ENCODE measurements around the gene USP47. TPM values are rescaled to one million over a fixed set of nuclear protein-coding genes. Genes with fewer than 3 reads are reported as not detected.

USP47 gene
- polyA plus RNA-seq, 1 donor from 2014 or later: 92.6 TPM

DNA sequence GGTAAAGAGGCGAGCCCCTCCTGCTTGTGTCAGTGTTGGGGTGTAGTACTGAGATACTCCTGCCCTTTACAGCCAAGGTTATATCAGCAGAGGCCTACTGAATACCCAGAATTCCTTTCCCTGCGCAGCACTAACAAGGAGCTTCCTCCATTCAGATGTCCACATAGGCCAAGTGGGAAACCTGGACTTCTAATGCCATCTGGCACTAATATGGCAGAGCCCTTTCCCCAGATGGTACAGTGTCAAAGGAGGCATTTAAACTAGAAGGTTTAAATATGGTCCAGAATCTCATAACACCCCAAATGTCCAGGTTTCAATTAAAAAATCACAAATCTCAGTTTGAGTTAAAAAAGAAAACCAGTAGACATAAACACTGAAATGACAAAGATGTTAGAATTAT is 68.8 kb downstream of the USP47 start:
- TF ChIP-seq EP300 (conservative IDR thresholded peaks at IDR 0.05; ENCODE audit: poor library complexity, severe bottlenecking) (no peak), EZH2 (IDR thresholded peaks at IDR 0.05; ENCODE audit: borderline replicate concordance, insufficient read depth, low read length, poor library complexity, severe bottlenecking) (no peak), POLR2AphosphoS5 (IDR thresholded peaks at IDR 0.05) (no peak), SMC3 (conservative IDR thresholded peaks at IDR 0.05; ENCODE audit: poor library complexity) (no peak), MXI1 (conservative IDR thresholded peaks at IDR 0.05; ENCODE audit: poor library complexity, severe bottlenecking) (no peak), TAF1 (IDR thresholded peaks at IDR 0.05; ENCODE audit: low read depth) (no peak), RAD21 (conservative IDR thresholded peaks at IDR 0.05) (no peak)
- TF ChIP-seq, protein P1, sequence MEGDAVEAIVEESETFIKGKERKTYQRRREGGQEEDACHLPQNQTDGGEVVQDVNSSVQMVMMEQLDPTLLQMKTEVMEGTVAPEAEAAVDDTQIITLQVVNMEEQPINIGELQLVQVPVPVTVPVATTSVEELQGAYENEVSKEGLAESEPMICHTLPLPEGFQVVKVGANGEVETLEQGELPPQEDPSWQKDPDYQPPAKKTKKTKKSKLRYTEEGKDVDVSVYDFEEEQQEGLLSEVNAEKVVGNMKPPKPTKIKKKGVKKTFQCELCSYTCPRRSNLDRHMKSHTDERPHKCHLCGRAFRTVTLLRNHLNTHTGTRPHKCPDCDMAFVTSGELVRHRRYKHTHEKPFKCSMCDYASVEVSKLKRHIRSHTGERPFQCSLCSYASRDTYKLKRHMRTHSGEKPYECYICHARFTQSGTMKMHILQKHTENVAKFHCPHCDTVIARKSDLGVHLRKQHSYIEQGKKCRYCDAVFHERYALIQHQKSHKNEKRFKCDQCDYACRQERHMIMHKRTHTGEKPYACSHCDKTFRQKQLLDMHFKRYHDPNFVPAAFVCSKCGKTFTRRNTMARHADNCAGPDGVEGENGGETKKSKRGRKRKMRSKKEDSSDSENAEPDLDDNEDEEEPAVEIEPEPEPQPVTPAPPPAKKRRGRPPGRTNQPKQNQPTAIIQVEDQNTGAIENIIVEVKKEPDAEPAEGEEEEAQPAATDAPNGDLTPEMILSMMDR (IDR thresholded peaks at IDR 0.05; ENCODE audit: poor library complexity, severe bottlenecking): no peak
- TF ChIP-seq, protein P2, sequence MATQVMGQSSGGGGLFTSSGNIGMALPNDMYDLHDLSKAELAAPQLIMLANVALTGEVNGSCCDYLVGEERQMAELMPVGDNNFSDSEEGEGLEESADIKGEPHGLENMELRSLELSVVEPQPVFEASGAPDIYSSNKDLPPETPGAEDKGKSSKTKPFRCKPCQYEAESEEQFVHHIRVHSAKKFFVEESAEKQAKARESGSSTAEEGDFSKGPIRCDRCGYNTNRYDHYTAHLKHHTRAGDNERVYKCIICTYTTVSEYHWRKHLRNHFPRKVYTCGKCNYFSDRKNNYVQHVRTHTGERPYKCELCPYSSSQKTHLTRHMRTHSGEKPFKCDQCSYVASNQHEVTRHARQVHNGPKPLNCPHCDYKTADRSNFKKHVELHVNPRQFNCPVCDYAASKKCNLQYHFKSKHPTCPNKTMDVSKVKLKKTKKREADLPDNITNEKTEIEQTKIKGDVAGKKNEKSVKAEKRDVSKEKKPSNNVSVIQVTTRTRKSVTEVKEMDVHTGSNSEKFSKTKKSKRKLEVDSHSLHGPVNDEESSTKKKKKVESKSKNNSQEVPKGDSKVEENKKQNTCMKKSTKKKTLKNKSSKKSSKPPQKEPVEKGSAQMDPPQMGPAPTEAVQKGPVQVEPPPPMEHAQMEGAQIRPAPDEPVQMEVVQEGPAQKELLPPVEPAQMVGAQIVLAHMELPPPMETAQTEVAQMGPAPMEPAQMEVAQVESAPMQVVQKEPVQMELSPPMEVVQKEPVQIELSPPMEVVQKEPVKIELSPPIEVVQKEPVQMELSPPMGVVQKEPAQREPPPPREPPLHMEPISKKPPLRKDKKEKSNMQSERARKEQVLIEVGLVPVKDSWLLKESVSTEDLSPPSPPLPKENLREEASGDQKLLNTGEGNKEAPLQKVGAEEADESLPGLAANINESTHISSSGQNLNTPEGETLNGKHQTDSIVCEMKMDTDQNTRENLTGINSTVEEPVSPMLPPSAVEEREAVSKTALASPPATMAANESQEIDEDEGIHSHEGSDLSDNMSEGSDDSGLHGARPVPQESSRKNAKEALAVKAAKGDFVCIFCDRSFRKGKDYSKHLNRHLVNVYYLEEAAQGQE (IDR thresholded peaks at IDR 0.05; ENCODE audit: borderline replicate concordance): no peak
- H3K27ac ChIP-seq (ENCODE audit: low read length): no peak overlapping the region
- H4K20me1 ChIP-seq (ENCODE audit: insufficient read depth): no peaks in the 10 kb centered on the region
- H3K36me3 ChIP-seq (ENCODE audit: insufficient read depth, low read length): no peaks in the 10 kb centered on the region
- H3K4me2 ChIP-seq (ENCODE audit: low read length): no peak overlapping the region
- H3K79me2 ChIP-seq (replicated peaks; ENCODE audit: insufficient read depth, low read length): no peaks in the 10 kb centered on the region
- no peaks in the 10 kb centered on the region for H3K9me2 ChIP-seq (ENCODE audit: insufficient read depth, low read length)
- H2AFZ ChIP-seq (ENCODE audit: low read depth, low read length): no peak overlapping the region
- no peak overlapping the region for H3K9ac ChIP-seq (ENCODE audit: low read length)
- H3K4me3 ChIP-seq (ENCODE audit: low read length): no peak overlapping the region
- no peaks in the 10 kb centered on the region for H3K9me3 ChIP-seq (ENCODE audit: low read length)
- no peaks in the 10 kb centered on the region for H3K27me3 ChIP-seq (ENCODE audit: insufficient read depth, low read depth, low read length)
- H3F3A ChIP-seq (ENCODE audit: insufficient read depth, low read length, poor library complexity, severe bottlenecking): no peaks in the 10 kb centered on the region

DNA sequence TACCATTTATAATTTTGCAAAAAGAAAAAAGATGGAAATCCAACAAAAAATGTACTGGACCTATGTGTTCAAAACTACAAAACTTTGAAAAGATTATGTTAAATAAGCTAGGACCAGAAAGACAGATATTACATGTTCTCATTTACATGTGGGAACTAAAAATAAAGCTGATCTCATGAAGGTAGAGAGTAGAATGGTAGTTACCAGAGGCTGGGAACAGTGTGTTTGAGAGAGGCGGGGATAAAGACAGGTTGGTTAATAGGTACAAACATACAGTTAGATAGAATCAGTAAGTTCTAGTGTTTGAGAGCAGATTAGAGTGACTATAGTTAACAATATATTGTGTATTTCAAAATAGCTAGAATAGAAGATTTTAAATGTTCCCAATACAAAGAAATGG is 71.6 kb downstream of the USP47 start:
- H3K79me2 ChIP-seq (replicated peaks; ENCODE audit: insufficient read depth, low read length): no peaks in the 10 kb centered on the region
- no peak overlapping the region for H3K9ac ChIP-seq (ENCODE audit: low read length)
- no peaks in the 10 kb centered on the region for H3F3A ChIP-seq (ENCODE audit: insufficient read depth, low read length, poor library complexity, severe bottlenecking)
- no peak overlapping the region for H3K4me3 ChIP-seq (ENCODE audit: low read length)
- TF ChIP-seq MXI1 (conservative IDR thresholded peaks at IDR 0.05; ENCODE audit: poor library complexity, severe bottlenecking) (no peak), RAD21 (conservative IDR thresholded peaks at IDR 0.05) (no peak)
- no peaks in the 10 kb centered on the region for H3K27me3 ChIP-seq (ENCODE audit: insufficient read depth, low read depth, low read length)
- H3K4me2 ChIP-seq (ENCODE audit: low read length): no peak overlapping the region
- no peaks in the 10 kb centered on the region for H3K36me3 ChIP-seq (ENCODE audit: insufficient read depth, low read length)
- no peak overlapping the region for H2AFZ ChIP-seq (ENCODE audit: low read depth, low read length)
- no peaks in the 10 kb centered on the region for H3K9me3 ChIP-seq (ENCODE audit: low read length)
- H3K9me2 ChIP-seq (ENCODE audit: insufficient read depth, low read length): no peaks in the 10 kb centered on the region
- H4K20me1 ChIP-seq (ENCODE audit: insufficient read depth): no peaks in the 10 kb centered on the region
- H3K27ac ChIP-seq (ENCODE audit: low read length): no peak overlapping the region

DNA sequence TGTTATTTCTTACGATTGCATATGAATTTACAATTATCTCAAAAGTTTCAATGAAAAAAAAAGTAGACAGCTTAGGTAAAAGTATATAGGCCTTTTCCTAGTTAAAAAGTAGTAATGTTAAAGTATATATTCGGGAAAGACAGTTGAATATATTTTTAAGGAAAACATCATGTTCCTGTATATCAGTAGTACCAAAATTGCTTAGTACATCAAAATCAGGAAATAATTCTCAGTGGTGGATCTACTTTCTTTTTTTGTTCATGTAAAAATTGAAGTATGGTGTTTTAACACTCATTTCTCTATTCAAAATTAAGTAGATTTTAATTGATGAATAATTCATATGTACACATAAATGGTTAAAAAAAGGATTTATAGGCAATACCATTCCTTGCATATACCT is 73.9 kb downstream of the USP47 start:
- H3F3A ChIP-seq (ENCODE audit: insufficient read depth, low read length, poor library complexity, severe bottlenecking): no peaks in the 10 kb centered on the region
- H3K9me3 ChIP-seq (ENCODE audit: low read length): no peaks in the 10 kb centered on the region
- H3K4me2 ChIP-seq (ENCODE audit: low read length): no peak overlapping the region
- no peaks in the 10 kb centered on the region for H3K27me3 ChIP-seq (ENCODE audit: insufficient read depth, low read depth, low read length)
- TF ChIP-seq, protein P2 (IDR thresholded peaks at IDR 0.05; ENCODE audit: borderline replicate concordance): no peak
- TF ChIP-seq, protein P1 (IDR thresholded peaks at IDR 0.05; ENCODE audit: poor library complexity, severe bottlenecking): no peak
- TF ChIP-seq EP300 (conservative IDR thresholded peaks at IDR 0.05; ENCODE audit: poor library complexity, severe bottlenecking) (no peak), RAD21 (conservative IDR thresholded peaks at IDR 0.05) (no peak), POLR2AphosphoS5 (IDR thresholded peaks at IDR 0.05) (no peak), TAF1 (IDR thresholded peaks at IDR 0.05; ENCODE audit: low read depth) (no peak), SMC3 (conservative IDR thresholded peaks at IDR 0.05; ENCODE audit: poor library complexity) (no peak), MXI1 (conservative IDR thresholded peaks at IDR 0.05; ENCODE audit: poor library complexity, severe bottlenecking) (no peak), EZH2 (IDR thresholded peaks at IDR 0.05; ENCODE audit: borderline replicate concordance, insufficient read depth, low read length, poor library complexity, severe bottlenecking) (no peak)
- no peaks in the 10 kb centered on the region for H3K36me3 ChIP-seq (ENCODE audit: insufficient read depth, low read length)
- no peak overlapping the region for H3K4me3 ChIP-seq (ENCODE audit: low read length)
- H2AFZ ChIP-seq (ENCODE audit: low read depth, low read length): no peak overlapping the region
- no peaks in the 10 kb centered on the region for H4K20me1 ChIP-seq (ENCODE audit: insufficient read depth)
- no peaks in the 10 kb centered on the region for H3K79me2 ChIP-seq (replicated peaks; ENCODE audit: insufficient read depth, low read length)
- no peak overlapping the region for H3K9ac ChIP-seq (ENCODE audit: low read length)
- no peak overlapping the region for H3K27ac ChIP-seq (ENCODE audit: low read length)
- no peaks in the 10 kb centered on the region for H3K9me2 ChIP-seq (ENCODE audit: insufficient read depth, low read length)
